Neural cell (in vitro differentiated cells): ENCODE results near the gene SPACA4. TPM values are rescaled to one million over a fixed set of nuclear protein-coding genes. Genes with fewer than 3 reads are reported as not detected.

Experiments
- H2AFZ ChIP-seq: fragments of 200-600, 300-800 bp; sonication (generic), shearing (Covaris generic); 2 replicates; pipeline ENCODE4 v1.6.0; 2014; ENCODE audit warnings: low read depth, mild to moderate bottlenecking, antibody characterized with exemption, low read length, moderate library complexity
- H3F3A ChIP-seq: fragments of 200-600 bp; shearing (Covaris generic); 2 replicates; pipeline ENCODE4 v1.6.1; 2016; ENCODE audit warnings: mild to moderate bottlenecking, moderate library complexity, mixed read lengths, antibody characterized with exemption, low read length; ENCODE audit not compliant: insufficient read depth, poor library complexity, severe bottlenecking
- H3K27ac ChIP-seq: fragments of 200-600, 300-800 bp; sonication (generic), shearing (Covaris generic); 2 replicates; pipeline ENCODE4 v1.5.1; 2014; ENCODE audit warnings: mild to moderate bottlenecking, low read length, moderate library complexity
- H3K27me3 ChIP-seq: fragments of 300-800, 200-600 bp; sonication (generic), shearing (Covaris generic); 2 replicates; pipeline ENCODE4 v1.6.0; 2014; ENCODE audit warnings: mild to moderate bottlenecking, low read depth, low read length, moderate library complexity; ENCODE audit not compliant: insufficient read depth
- H3K36me3 ChIP-seq: fragments of 300-800, 200-600 bp; sonication (generic), shearing (Covaris generic); 2 replicates; pipeline ENCODE4 v1.5.1; 2014; ENCODE audit warnings: mild to moderate bottlenecking, antibody characterized with exemption, low read length, moderate library complexity; ENCODE audit not compliant: insufficient read depth
- H3K4me2 ChIP-seq: fragments of 300-800, 200-600 bp; sonication (generic), shearing (Covaris generic); 2 replicates; pipeline ENCODE4 v1.6.0; 2014; ENCODE audit warnings: mild to moderate bottlenecking, low read length
- H3K4me3 ChIP-seq: fragments of 300-800, 200-600 bp; sonication (generic), shearing (Covaris generic); 2 replicates; pipeline ENCODE4 v1.5.1; 2014; ENCODE audit warnings: mild to moderate bottlenecking, low read length, moderate library complexity
- H3K79me2 ChIP-seq: fragments of 200-600 bp; shearing (Covaris generic); replicated peaks from 2 replicates; pipeline ENCODE4 v1.6.0; 2014; ENCODE audit warnings: mild to moderate bottlenecking, low read length, moderate library complexity; ENCODE audit not compliant: insufficient read depth
- H3K9ac ChIP-seq: fragments of 300-800, 200-600 bp; sonication (generic), shearing (Covaris generic); 2 replicates; pipeline ENCODE4 v1.6.1; 2016; ENCODE audit warnings: mild to moderate bottlenecking, low read length, mixed read lengths
- H3K9me2 ChIP-seq: fragments of 200-600 bp; shearing (Covaris generic); 2 replicates; pipeline ENCODE4 v1.6.1; 2016; ENCODE audit warnings: mild to moderate bottlenecking, low read length, mixed read lengths; ENCODE audit not compliant: insufficient read depth
- H3K9me3 ChIP-seq: fragments of 200-600, 300-800 bp; sonication (generic), shearing (Covaris generic); 2 replicates; pipeline ENCODE4 v1.6.1; 2016; ENCODE audit warnings: mild to moderate bottlenecking, mixed run types, low read length, moderate library complexity, mixed read lengths
- H4K20me1 ChIP-seq: fragments of 200-600 bp; shearing (Covaris generic); 2 replicates; pipeline ENCODE4 v1.6.1; 2016; ENCODE audit warnings: mild to moderate bottlenecking, mixed run types; ENCODE audit not compliant: insufficient read depth
- CTCF ChIP-seq: fragments of 450-650 bp; IDR thresholded peaks from 2 replicates; pipeline ENCODE4 v1.5.1; 2014; ENCODE audit warnings: antibody characterized with exemption, mild to moderate bottlenecking, moderate library complexity; ENCODE audit not compliant: poor library complexity, severe bottlenecking
- EP300 ChIP-seq: fragments of 450-650 bp; conservative IDR thresholded peaks from 2 replicates; pipeline ENCODE4 v1.6.1; 2014; ENCODE audit warnings: antibody characterized with exemption, mild to moderate bottlenecking, moderate library complexity; ENCODE audit not compliant: poor library complexity, severe bottlenecking
- EZH2 ChIP-seq: fragments of 200-600, 300-800 bp; shearing (Covaris generic), sonication (generic); IDR thresholded peaks from 2 replicates; pipeline ENCODE4 v1.6.1; 2014; ENCODE audit warnings: antibody characterized with exemption, low read length, borderline replicate concordance, mild to moderate bottlenecking; ENCODE audit not compliant: insufficient read depth, poor library complexity, severe bottlenecking
- MXI1 ChIP-seq: fragments of 450-650 bp; conservative IDR thresholded peaks from 2 replicates; pipeline ENCODE4 v1.6.1; 2014; ENCODE audit warnings: antibody characterized with exemption, mild to moderate bottlenecking; ENCODE audit not compliant: poor library complexity, severe bottlenecking
- POLR2AphosphoS5 ChIP-seq: IDR thresholded peaks from 2 replicates; pipeline ENCODE4 v1.6.1; 2012
- RAD21 ChIP-seq: fragments of 450-650 bp; conservative IDR thresholded peaks from 2 replicates; pipeline ENCODE4 v1.6.1; 2014; ENCODE audit warnings: antibody characterized with exemption, mild to moderate bottlenecking, moderate library complexity
- REST ChIP-seq: IDR thresholded peaks from 2 replicates; pipeline ENCODE4 v1.6.1; 2012; ENCODE audit warnings: borderline replicate concordance
- SMC3 ChIP-seq: fragments of 450-650 bp; conservative IDR thresholded peaks from 2 replicates; pipeline ENCODE4 v1.6.1; 2014; ENCODE audit warnings: antibody characterized with exemption, mild to moderate bottlenecking, moderate library complexity; ENCODE audit not compliant: poor library complexity
- TAF1 ChIP-seq: IDR thresholded peaks from 2 replicates; pipeline ENCODE4 v1.6.1; 2012; ENCODE audit warnings: low read depth
- polyA plus RNA-seq: library from polyadenylated mRNA; depleted of rRNA; stranded (reverse); fragments of >200 nt; gene quantifications from 2 replicates; pipeline ENCODE4 v1.2.3, GENCODE V29; 2014

The SPACA4 gene
- polyA plus RNA-seq, 1 donor from 2014 or later = not detected

GRCh38 chr19:48625891-48626327 lies 19.4 kb downstream of the SPACA4 start:
- H3K9me2 ChIP-seq = no peaks in the 10 kb centered on the region
- H3K36me3 ChIP-seq = no peaks in the 10 kb centered on the region
- TF ChIP-seq CTCF (no peak), RAD21 (no peak), MXI1 (no peak), REST (no peak), EZH2 (no peak), POLR2AphosphoS5 (no peak), TAF1 (no peak), EP300 (no peak), SMC3 (no peak)
- no peak overlapping the region for H3K27ac ChIP-seq
- no peaks in the 10 kb centered on the region for H4K20me1 ChIP-seq
- peak overlapping the region; percentile 90 for H3K4me3 ChIP-seq
- peak overlapping the region; percentile 93 for H3K4me2 ChIP-seq
- peaks cover 5% of the 10 kb centered on the region for H3F3A ChIP-seq
- peaks cover 16% of the 10 kb centered on the region for H3K79me2 ChIP-seq
- H3K9ac ChIP-seq = peak overlapping the region; percentile 94
- no peaks in the 10 kb centered on the region for H3K9me3 ChIP-seq
- H3K27me3 ChIP-seq = no peaks in the 10 kb centered on the region
- H2AFZ ChIP-seq = no peak overlapping the region

- Histone ChIP-seq H3K4me3 (no peak overlapping the region), H3K9ac (no peak overlapping the region), H4K20me1 (no peaks in the 10 kb centered on the region), H3K27ac (no peak overlapping the region), H3F3A (peaks cover 5% of the 10 kb centered on the region), H3K36me3 (no peaks in the 10 kb centered on the region), H2AFZ (no peak overlapping the region), H3K79me2 (peaks cover 16% of the 10 kb centered on the region), H3K9me3 (no peaks in the 10 kb centered on the region), H3K4me2 (no peak overlapping the region), H3K27me3 (no peaks in the 10 kb centered on the region), H3K9me2 (no peaks in the 10 kb centered on the region)
- TF ChIP-seq TAF1 (no peak), EP300 (no peak), CTCF (no peak), POLR2AphosphoS5 (no peak), REST (no peak), EZH2 (no peak), RAD21 (no peak), MXI1 (no peak), SMC3 (no peak)
Observed at GRCh38 chr19:48627201-48627864, 20.8 kb downstream of the SPACA4 start.
